Fibroblast of lung (primary cell): Measurements from ENCODE around the gene ZNF605.

ENCODE experiments used
- CTCF ChIP-seq, 2 donors: IDR thresholded peaks in 1 of 2; conservative IDR thresholded peaks in 1 of 2; 1 replicate in 1 of 2; 2 replicates in 1 of 2; pipeline ENCODE4 v1.5.1; 2011 to 2012; ENCODE audit warnings: low read length in 2 of 2, control low read depth in 1 of 2, inconsistent platforms in 1 of 2, low read depth in 1 of 2, mild to moderate bottlenecking in 1 of 2
- EZH2 ChIP-seq: IDR thresholded peaks from 2 replicates; pipeline ENCODE4 v1.5.1; 2012; ENCODE audit warnings: low read length, control low read depth, mild to moderate bottlenecking; ENCODE audit errors: missing control alignments

- TF ChIP-seq EZH2 (no peak), CTCF (conservative IDR thresholded peaks at IDR 0.05 in 1 of 2, IDR thresholded peaks at IDR 0.05 in 1 of 2; ENCODE audit: low read depth in 1 of 2, low read length in 2 of 2) (no peak)
Observed at GRCh38 chr12:132954471-132955048, 1.5 kb downstream of the ZNF605 start.
